OCI-LY7 (cell line): Measurements from ENCODE around the gene ITGB7.

ENCODE experiments used
- EZH2phosphoT487 ChIP-seq: fragments of 200-600 bp; sonication (generic); IDR thresholded peaks from 2 replicates; pipeline ENCODE4 v1.6.1; 2018; ENCODE audit warnings: low read depth, borderline replicate concordance, mild to moderate bottlenecking, mixed run types, antibody characterized with exemption, low read length, moderate library complexity, mixed read lengths
- TF ChIP-seq, protein P1 (sequence below): fragments of 200-600 bp; sonication (generic); conservative IDR thresholded peaks from 2 replicates; pipeline ENCODE4 v1.5.1; 2014; ENCODE audit warnings: mild to moderate bottlenecking, antibody characterized with exemption, low read length, moderate library complexity, mixed read lengths

DNA sequence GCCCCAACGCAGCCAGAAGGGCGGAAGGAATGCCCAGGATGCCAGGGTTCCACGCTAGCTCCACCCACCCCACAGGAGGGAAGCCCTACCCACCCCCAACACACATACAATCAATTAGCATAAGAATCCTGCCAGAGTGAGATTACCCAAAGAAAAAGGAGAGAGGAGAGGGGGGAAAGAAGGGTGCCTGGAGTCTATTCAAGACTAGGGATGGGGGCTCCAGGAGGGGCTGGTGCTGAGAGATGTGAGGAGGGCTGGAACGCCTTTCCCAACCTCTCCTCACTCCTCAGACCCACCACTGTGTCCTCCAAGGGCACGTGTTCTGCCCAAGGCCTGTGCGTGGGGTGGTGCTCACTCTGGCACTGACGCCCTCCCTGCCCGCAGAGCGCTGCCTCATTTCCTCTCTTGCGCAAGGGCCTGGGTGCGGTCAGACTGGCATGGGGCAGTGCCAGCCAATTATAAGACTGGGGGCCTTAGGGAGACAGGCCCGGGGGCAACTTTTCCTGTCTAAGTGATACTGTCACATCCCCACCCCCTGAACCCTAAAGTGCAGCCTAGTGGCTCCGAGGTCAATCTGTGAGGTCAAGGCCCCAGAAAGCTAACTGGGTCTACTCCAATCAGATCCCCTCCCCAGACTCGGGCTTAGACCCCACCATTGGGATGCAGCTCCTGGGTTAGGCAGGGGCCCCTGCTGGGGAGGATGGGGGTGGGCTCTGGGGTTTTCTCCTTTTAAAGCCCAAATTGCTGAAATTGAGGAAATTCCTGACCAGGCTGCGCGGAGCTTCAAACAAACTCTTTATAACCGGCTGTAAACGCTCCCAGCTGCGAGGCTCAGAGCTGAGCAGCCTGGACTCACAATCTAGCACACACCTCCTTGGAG is 10.2 kb upstream of the ITGB7 start:
- TF ChIP-seq, protein P1, sequence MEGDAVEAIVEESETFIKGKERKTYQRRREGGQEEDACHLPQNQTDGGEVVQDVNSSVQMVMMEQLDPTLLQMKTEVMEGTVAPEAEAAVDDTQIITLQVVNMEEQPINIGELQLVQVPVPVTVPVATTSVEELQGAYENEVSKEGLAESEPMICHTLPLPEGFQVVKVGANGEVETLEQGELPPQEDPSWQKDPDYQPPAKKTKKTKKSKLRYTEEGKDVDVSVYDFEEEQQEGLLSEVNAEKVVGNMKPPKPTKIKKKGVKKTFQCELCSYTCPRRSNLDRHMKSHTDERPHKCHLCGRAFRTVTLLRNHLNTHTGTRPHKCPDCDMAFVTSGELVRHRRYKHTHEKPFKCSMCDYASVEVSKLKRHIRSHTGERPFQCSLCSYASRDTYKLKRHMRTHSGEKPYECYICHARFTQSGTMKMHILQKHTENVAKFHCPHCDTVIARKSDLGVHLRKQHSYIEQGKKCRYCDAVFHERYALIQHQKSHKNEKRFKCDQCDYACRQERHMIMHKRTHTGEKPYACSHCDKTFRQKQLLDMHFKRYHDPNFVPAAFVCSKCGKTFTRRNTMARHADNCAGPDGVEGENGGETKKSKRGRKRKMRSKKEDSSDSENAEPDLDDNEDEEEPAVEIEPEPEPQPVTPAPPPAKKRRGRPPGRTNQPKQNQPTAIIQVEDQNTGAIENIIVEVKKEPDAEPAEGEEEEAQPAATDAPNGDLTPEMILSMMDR: no peak
- no peak for TF ChIP-seq EZH2phosphoT487
